Measurements from ENCODE around the gene GJC1. TPM values are rescaled to one million over a fixed set of nuclear protein-coding genes. Genes with fewer than 3 reads are reported as not detected.

Gene GJC1
- total and polyA plus RNA-seq, 9 of the 15 experiments (the other 6 are each of a cell fraction or from before 2014, with no cell fraction given) = 0.04 to 1.4 (median 0.18) TPM; not detected in 1

DNA sequence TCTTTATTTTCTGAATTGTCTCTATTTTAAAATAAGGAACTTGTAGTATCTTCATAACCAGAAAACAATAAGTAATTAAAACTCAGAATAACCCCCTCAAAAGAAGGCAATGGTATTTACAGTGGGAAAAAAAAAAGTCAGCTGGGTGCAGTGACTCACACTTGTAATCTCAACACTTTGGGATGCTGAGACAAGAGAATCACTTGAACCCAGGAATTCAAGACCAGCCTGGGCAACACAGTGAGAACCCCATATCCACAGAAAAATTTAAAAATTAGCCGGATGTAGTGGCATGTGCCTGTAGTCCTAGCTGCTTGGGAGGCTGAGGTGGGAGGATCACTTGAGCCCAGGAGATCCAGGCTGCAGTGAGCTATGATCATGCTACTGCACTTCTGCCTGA is 37.8 kb downstream of the GJC1 start:
- Histone ChIP-seq H3K36me3 (ENCODE audit: control insufficient read depth, insufficient read depth, low read length) (no peaks in the 10 kb centered on the region), H3K4me1 (replicated peaks in 1 of 2; ENCODE audit: control insufficient read depth in 2 of 2, insufficient read depth in 2 of 2, low read length in 2 of 2) (peaks cover 5% of the 10 kb centered on the region in 2 experiments), H3K4me2 (ENCODE audit: insufficient read depth, low read length) (no peak overlapping the region), H2AFZ (ENCODE audit: low read depth, low read length) (no peak overlapping the region), H4K20me1 (replicated peaks; ENCODE audit: control insufficient read depth, insufficient read depth, low read length) (no peaks in the 10 kb centered on the region), H3K9ac (ENCODE audit: insufficient read depth in 1 of 2, low read depth in 2 of 2, low read length in 2 of 2) (no peak overlapping the region), H3K27ac (ENCODE audit: extremely low read depth, low read depth, low read length) (no peak overlapping the region), H3K9me3 (replicated peaks; ENCODE audit: control insufficient read depth, insufficient read depth, low read depth, low read length) (no peaks in the 10 kb centered on the region), H3K27me3 (ENCODE audit: control insufficient read depth in 2 of 2, insufficient read depth in 2 of 2, low read length in 2 of 2) (peaks cover 10 to 12% of the 10 kb centered on the region in 2 experiments; a peak in 4 of 5 replicates), H3K9me1 (ENCODE audit: control insufficient read depth, insufficient read depth, low read length) (no peaks in the 10 kb centered on the region), H3K79me2 (ENCODE audit: control insufficient read depth, insufficient read depth, low read length) (no peaks in the 10 kb centered on the region), H3K4me3 (no peak overlapping the region)
- no TSS peak for BruUV-seq (replicated peaks)
- intact Hi-C loops (cut with micrococcal nuclease) (no loop called here), in situ Hi-C loops (cut with MboI) (no loop called here)
- DNase-seq (ENCODE audit: extremely low read depth in 1 of 4, low spot score in 3 of 4) (no peak), ATAC-seq (no peak), FAIRE-seq (no peak)
- WGBS (ENCODE audit: insufficient coverage, low coverage, missing lambda C conversion rate) = 60% methylated on average over 1 of the region's 1 CpG
- ChIA-PET POLR2A (no interaction called here), CTCF (ENCODE audit: low intra/inter-chr PET ratio) (no interaction called here)
- TF ChIP-seq ZBTB7A (IDR thresholded peaks at IDR 0.05; ENCODE audit: borderline replicate concordance, control insufficient read depth, low read depth, low read length) (no peak), STAG1 (CRISPR knock-in tag; IDR thresholded peaks at IDR 0.05; ENCODE audit: borderline replicate concordance) (no peak), CBX5 (IDR thresholded peaks at IDR 0.05; ENCODE audit: borderline replicate concordance, low read depth) (no peak), HNRNPL (IDR thresholded peaks at IDR 0.05; ENCODE audit: low read depth, low read length) (no peak), CBX8 (IDR thresholded peaks at IDR 0.05; ENCODE audit: borderline replicate concordance, extremely low read depth, low read depth, low read length, poor library complexity, severe bottlenecking) (no peak), CHD1 (IDR thresholded peaks at IDR 0.05; ENCODE audit: low read length) (no peak), ZNF212 (CRISPR knock-in tag; IDR thresholded peaks at IDR 0.05) (no peak), CBX3 (IDR thresholded peaks at IDR 0.05; ENCODE audit: borderline replicate concordance in 1 of 2, low read length in 2 of 2) (no peak), NFE2 (IDR thresholded peaks at IDR 0.05; ENCODE audit: low read depth) (no peak)
- TF ChIP-seq, protein P1, sequence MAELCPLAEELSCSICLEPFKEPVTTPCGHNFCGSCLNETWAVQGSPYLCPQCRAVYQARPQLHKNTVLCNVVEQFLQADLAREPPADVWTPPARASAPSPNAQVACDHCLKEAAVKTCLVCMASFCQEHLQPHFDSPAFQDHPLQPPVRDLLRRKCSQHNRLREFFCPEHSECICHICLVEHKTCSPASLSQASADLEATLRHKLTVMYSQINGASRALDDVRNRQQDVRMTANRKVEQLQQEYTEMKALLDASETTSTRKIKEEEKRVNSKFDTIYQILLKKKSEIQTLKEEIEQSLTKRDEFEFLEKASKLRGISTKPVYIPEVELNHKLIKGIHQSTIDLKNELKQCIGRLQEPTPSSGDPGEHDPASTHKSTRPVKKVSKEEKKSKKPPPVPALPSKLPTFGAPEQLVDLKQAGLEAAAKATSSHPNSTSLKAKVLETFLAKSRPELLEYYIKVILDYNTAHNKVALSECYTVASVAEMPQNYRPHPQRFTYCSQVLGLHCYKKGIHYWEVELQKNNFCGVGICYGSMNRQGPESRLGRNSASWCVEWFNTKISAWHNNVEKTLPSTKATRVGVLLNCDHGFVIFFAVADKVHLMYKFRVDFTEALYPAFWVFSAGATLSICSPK (IDR thresholded peaks at IDR 0.05; ENCODE audit: borderline replicate concordance) = no peak
- TF ChIP-seq, protein P2, sequence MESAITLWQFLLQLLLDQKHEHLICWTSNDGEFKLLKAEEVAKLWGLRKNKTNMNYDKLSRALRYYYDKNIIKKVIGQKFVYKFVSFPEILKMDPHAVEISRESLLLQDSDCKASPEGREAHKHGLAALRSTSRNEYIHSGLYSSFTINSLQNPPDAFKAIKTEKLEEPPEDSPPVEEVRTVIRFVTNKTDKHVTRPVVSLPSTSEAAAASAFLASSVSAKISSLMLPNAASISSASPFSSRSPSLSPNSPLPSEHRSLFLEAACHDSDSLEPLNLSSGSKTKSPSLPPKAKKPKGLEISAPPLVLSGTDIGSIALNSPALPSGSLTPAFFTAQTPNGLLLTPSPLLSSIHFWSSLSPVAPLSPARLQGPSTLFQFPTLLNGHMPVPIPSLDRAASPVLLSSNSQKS (CRISPR knock-in tag; IDR thresholded peaks at IDR 0.05) = no peak
- TF ChIP-seq, protein P3, sequence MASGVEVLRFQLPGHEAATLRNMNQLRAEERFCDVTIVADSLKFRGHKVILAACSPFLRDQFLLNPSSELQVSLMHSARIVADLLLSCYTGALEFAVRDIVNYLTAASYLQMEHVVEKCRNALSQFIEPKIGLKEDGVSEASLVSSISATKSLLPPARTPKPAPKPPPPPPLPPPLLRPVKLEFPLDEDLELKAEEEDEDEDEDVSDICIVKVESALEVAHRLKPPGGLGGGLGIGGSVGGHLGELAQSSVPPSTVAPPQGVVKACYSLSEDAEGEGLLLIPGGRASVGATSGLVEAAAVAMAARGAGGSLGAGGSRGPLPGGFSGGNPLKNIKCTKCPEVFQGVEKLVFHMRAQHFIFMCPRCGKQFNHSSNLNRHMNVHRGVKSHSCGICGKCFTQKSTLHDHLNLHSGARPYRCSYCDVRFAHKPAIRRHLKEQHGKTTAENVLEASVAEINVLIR (CRISPR knock-in tag; IDR thresholded peaks at IDR 0.05) = no peak
- TF ChIP-seq, protein P4, sequence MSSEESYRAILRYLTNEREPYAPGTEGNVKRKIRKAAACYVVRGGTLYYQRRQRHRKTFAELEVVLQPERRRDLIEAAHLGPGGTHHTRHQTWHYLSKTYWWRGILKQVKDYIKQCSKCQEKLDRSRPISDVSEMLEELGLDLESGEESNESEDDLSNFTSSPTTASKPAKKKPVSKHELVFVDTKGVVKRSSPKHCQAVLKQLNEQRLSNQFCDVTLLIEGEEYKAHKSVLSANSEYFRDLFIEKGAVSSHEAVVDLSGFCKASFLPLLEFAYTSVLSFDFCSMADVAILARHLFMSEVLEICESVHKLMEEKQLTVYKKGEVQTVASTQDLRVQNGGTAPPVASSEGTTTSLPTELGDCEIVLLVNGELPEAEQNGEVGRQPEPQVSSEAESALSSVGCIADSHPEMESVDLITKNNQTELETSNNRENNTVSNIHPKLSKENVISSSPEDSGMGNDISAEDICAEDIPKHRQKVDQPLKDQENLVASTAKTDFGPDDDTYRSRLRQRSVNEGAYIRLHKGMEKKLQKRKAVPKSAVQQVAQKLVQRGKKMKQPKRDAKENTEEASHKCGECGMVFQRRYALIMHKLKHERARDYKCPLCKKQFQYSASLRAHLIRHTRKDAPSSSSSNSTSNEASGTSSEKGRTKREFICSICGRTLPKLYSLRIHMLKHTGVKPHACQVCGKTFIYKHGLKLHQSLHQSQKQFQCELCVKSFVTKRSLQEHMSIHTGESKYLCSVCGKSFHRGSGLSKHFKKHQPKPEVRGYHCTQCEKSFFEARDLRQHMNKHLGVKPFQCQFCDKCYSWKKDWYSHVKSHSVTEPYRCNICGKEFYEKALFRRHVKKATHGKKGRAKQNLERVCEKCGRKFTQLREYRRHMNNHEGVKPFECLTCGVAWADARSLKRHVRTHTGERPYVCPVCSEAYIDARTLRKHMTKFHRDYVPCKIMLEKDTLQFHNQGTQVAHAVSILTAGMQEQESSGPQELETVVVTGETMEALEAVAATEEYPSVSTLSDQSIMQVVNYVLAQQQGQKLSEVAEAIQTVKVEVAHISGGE (CRISPR knock-in tag; IDR thresholded peaks at IDR 0.05) = no peak
- TF ChIP-seq, protein P5, sequence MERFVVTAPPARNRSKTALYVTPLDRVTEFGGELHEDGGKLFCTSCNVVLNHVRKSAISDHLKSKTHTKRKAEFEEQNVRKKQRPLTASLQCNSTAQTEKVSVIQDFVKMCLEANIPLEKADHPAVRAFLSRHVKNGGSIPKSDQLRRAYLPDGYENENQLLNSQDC (CRISPR knock-in tag; IDR thresholded peaks at IDR 0.05) = no peak
